HUES64 (cell line): ENCODE data around the gene PDE4B.

Experiments used
- H3K27ac ChIP-seq: 2 replicates; pipeline ENCODE4 v1.7.0; 2013; ENCODE audit warnings: low read depth, low read length, inconsistent platforms
- H3K27me3 ChIP-seq: 2 replicates; pipeline ENCODE4 v1.6.1; 2013; ENCODE audit warnings: mild to moderate bottlenecking, low read length; ENCODE audit not compliant: insufficient read depth
- H3K36me3 ChIP-seq: 2 replicates; pipeline ENCODE4 v1.6.1; 2013; ENCODE audit warnings: mild to moderate bottlenecking, low read length; ENCODE audit not compliant: insufficient read depth
- H3K4me1 ChIP-seq: 2 replicates; pipeline ENCODE4 v1.6.1; 2013; ENCODE audit warnings: mild to moderate bottlenecking, low read length, moderate library complexity; ENCODE audit not compliant: insufficient read depth
- H3K4me3 ChIP-seq: 2 replicates; pipeline ENCODE4 v1.5.1; 2013; ENCODE audit warnings: mild to moderate bottlenecking, low read length, moderate library complexity
- H3K9ac ChIP-seq: 2 replicates; pipeline ENCODE4 v1.6.1; 2013; ENCODE audit warnings: mild to moderate bottlenecking, low read depth, low read length
- H3K9me3 ChIP-seq: 2 replicates; pipeline ENCODE4 v1.6.1; 2013; ENCODE audit warnings: low read depth, low read length; ENCODE audit not compliant: insufficient read depth
- WGBS: fragments of 150-250, 120-280 bp; methylation state at CpG from one replicate; pipeline ENCODE4 v1.1.7; 2013; ENCODE audit warnings: missing lambda C conversion rate; 5-methylcytosine and 5-hydroxymethylcytosine counted together

PDE4B gene

DNA sequence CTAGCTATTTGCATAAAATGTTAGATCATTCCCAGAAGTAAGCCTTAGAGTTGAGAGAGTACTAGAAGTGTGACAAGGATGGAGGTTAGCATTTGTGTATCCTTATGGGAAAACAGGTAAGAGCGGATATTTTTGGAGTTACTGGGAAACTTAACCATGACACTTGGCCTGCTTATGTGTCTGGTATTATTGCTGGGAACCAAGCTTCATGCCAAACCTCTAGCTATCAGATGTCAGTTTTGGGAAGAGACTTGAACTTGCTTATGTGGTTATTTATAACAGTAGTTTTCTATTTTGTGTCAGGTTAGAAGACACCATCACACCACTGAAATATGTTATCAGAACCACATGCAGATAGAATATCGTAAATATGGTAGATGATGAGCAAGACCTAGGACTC is 511.0 kb downstream of the PDE4B start:
- WGBS, result 97% methylated on average over 1 of the region's 2 CpGs
- no peaks in the 10 kb centered on the region; the same call in 1 of the 2 replicates for H3K4me1 ChIP-seq
- no peak overlapping the region for H3K4me3 ChIP-seq
- no peak overlapping the region for H3K27ac ChIP-seq
- no peaks in the 10 kb centered on the region for H3K36me3 ChIP-seq
- no peaks in the 10 kb centered on the region for H3K9me3 ChIP-seq
- no peak overlapping the region for H3K9ac ChIP-seq
- H3K27me3 ChIP-seq, result no peaks in the 10 kb centered on the region

DNA sequence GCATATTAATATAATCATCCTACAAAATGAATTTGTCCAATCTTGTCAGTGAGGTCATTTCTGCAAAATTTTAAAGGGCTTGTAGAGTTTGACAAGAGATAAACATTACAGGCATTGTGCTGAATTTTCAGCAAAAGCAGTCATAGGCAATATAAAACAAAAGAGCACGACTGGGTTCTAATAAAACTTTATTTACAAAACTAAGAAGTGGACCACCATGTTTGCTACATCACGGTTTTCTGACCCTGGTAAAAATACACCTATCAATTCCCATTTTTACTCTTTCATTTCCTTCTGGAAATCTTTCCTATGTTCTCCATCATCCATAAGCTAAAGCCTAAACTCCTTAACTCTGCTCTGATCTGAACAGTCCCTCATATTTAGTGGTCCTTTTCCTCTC is 511.4 kb downstream of the PDE4B start:
- 92% methylated on average over 2 of the region's 2 CpGs for whole genome bisulfite sequencing
- no peaks in the 10 kb centered on the region for H3K36me3 ChIP-seq
- no peaks in the 10 kb centered on the region; the same call in 1 of the 2 replicates for H3K4me1 ChIP-seq

DNA sequence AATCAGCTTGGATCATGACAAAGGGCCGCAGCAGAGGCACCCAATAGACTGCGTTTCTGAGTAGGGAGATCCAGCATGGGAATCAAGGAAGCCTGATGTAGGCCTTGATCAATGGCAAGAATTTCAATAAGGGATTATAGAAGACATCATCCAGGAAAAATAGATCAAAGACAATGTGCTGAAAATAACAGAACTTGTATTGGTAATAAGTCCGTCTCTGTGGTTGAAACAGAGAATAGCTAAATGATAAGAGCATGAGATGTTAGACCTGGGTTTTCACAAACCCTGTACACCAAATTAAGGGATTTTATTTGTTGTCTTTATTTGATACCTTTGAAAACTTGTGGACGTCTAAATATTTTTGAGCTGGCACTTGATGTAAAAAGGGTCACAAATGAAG is 513.2 kb downstream of the PDE4B start:
- Histone ChIP-seq H3K4me3 (no peak overlapping the region), H3K9me3 (no peaks in the 10 kb centered on the region), H3K27ac (no peak overlapping the region), H3K36me3 (no peaks in the 10 kb centered on the region), H3K4me1 (no peaks in the 10 kb centered on the region; the same call in 1 of the 2 replicates), H3K27me3 (no peaks in the 10 kb centered on the region), H3K9ac (no peak overlapping the region)
- WGBS, result 90% methylated on average over 4 of the region's 4 CpGs

More for the DNA sequence above, 511.4 kb downstream of the PDE4B start:
- Histone ChIP-seq H3K9me3 (no peaks in the 10 kb centered on the region), H3K27ac (no peak overlapping the region), H3K9ac (no peak overlapping the region), H3K4me3 (no peak overlapping the region), H3K27me3 (no peaks in the 10 kb centered on the region)

DNA sequence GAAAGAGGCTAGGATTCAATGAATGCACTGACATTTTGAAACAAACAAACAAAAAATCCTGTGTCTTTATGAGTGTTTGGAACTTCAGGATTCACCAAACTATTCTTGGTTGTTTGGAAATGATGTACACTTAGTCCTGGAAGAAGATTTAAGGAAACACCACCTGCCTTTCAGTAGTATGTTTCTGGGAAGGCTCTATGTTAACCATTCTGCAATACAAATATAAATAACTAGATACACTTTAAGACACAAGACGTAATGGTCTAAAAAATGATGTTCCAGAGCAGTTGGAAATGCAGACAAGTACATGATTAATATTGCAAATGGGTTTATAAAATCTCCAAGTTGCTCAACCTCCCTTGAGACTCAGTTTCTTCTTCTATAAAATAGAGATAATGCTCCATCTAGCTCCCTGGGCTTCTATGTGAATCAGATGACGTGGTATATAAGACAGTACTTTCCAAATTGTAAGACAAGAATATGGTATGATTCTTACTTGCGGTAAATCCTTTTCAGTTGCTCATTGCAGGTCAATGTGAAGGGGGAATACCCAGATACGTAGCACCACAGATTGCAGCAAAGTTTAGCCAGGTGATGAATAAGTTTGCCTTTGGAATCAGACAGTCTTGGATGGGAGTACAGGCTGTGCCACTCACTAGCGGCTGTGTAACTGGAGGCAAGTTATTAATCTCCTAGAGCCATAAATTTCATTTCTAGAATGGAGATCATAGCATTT is 516.5 kb downstream of the PDE4B start:
- Histone ChIP-seq H3K4me1 (no peaks in the 10 kb centered on the region), H3K9me3 (no peaks in the 10 kb centered on the region), H3K9ac (no peak overlapping the region), H3K27ac (no peak overlapping the region), H3K4me3 (no peak overlapping the region), H3K36me3 (no peaks in the 10 kb centered on the region), H3K27me3 (no peaks in the 10 kb centered on the region)
- WGBS, result 92% methylated on average over 5 of the region's 5 CpGs

DNA sequence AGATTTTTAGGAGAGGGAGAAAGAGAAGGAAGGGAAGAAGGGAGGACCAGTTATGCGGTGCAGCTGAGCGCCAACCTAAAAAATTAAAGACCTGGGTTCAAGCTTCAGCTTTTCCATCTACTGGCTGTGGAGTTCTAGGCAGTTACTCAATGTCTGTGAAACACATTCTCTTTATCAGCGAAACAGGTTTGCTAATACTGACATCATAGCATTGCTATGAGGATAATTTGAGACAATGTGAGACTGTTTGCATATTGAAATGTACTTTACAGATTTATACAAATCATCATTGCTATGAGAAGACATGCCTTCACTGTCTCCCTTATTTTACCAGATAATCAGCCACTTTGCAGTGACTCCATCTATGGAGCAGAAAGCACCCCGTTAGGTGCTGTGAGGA is 518.4 kb downstream of the PDE4B start:
- Histone ChIP-seq H3K4me1 (no peaks in the 10 kb centered on the region), H3K9ac (no peak overlapping the region), H3K27me3 (no peaks in the 10 kb centered on the region), H3K36me3 (no peaks in the 10 kb centered on the region), H3K27ac (no peak overlapping the region), H3K4me3 (no peak overlapping the region), H3K9me3 (no peaks in the 10 kb centered on the region)
- WGBS, result 96% methylated on average over 2 of the region's 4 CpGs

DNA sequence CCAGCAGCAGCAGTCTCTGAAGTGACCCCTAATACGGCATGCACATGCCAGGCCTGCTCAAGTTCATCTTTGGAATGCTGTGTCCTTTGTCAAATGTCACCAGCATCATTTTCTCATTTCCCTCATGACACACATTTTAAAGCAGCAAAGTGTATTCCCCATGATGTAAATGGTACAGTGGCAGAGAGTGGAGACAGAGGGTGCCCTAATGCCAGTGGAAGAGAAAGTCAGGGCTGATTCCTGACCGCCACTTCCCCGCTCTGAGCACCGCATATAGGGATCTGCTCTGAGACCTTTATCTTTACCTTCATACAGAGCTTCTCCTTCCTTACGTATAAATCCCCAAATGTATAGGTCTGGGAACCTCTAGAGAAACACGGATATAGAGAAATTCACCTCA is 518.9 kb downstream of the PDE4B start:
- H3K36me3 ChIP-seq, result no peaks in the 10 kb centered on the region
- WGBS, result 97% methylated on average over 6 of the region's 6 CpGs
- H3K9me3 ChIP-seq, result no peaks in the 10 kb centered on the region
- no peak overlapping the region for H3K9ac ChIP-seq
- H3K4me3 ChIP-seq, result no peak overlapping the region
- no peak overlapping the region for H3K27ac ChIP-seq
- H3K27me3 ChIP-seq, result no peaks in the 10 kb centered on the region
- H3K4me1 ChIP-seq, result no peaks in the 10 kb centered on the region

DNA sequence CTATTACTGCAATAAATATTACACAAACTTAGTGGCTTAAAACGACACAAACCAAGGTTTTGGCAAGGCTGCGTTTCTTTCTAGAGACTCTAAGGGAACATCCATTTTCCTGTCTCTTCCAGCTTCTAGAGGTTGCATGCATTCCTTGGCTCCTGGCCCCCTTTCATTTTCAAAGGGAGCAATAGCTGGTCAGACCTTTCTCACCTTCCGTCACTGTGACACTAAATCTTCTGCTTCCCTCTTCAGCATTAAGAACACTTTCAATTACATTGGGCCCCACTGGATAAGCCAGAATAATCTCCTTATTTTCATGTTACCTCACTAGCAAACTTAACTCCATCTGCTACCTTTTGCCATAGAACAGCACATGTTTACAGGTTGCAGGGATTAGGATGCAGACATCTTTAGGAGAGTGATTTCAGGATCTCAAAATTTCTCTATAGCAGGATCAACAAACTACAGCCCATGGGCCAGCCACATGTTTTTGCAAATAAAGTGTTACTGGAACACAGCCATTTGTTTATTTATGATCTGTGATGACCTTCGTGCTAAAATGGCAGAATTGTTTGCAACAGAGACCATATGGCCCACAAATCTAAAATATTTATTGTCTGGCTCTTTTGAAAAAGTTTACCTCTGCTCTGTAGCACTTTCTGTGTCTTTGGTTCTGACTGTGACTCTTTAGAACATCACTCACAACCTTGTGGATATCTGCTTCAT is 519.7 kb downstream of the PDE4B start:
- WGBS, result 83% methylated on average over 4 of the region's 4 CpGs

DNA sequence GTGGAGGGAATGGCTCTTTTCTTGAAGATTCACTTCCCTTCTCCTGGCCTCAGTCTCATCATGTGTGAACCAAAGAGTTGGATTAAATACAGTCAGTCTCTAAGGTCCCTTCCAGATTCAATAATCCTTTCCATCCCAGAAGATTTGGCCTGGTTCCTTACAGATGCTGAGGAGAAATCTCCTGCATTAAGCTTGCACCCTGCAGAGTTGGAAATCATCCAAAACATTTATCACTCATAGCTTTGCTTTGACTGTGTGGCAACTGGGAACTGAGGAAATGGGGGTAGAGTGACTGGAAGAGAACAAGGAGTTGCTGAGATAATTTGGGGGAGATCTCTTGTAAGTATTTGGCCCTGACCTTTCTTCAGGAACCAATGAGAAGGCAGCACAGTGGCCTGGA is 520.7 kb downstream of the PDE4B start:
- H3K4me1 ChIP-seq, result no peaks in the 10 kb centered on the region
- H3K27ac ChIP-seq, result no peak overlapping the region

More for the DNA sequence above, 519.7 kb downstream of the PDE4B start:
- no peaks in the 10 kb centered on the region for H3K9me3 ChIP-seq
- no peak overlapping the region for H3K9ac ChIP-seq
- H3K27ac ChIP-seq, result no peak overlapping the region
- no peaks in the 10 kb centered on the region for H3K36me3 ChIP-seq
- no peaks in the 10 kb centered on the region for H3K27me3 ChIP-seq
- H3K4me1 ChIP-seq, result no peaks in the 10 kb centered on the region
- no peak overlapping the region for H3K4me3 ChIP-seq

DNA sequence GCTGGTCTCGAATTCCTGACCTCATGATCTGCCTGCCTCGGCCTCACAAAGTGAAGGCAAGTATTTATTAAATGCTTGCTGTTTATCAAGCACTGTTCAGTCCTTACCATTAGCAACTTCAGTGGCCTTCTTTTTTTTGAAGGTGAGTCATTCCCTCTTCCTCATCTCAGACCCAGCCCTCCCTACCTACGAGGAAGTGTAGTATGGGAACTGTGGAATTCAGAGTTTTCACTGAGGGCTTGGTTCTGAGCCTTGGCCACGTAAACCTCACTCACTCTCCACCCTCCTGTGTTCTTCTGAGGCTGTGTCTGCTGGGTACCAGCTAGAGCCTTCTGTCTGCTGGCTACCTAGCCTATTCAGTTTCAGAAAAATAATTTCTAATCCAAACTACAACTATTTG is 523.0 kb downstream of the PDE4B start:
- Histone ChIP-seq H3K9me3 (no peaks in the 10 kb centered on the region), H3K27ac (no peak overlapping the region), H3K4me1 (no peaks in the 10 kb centered on the region), H3K27me3 (no peaks in the 10 kb centered on the region), H3K9ac (no peak overlapping the region), H3K4me3 (no peak overlapping the region), H3K36me3 (no peaks in the 10 kb centered on the region)
- WGBS, result 88% methylated on average over 3 of the region's 4 CpGs

More for the DNA sequence above, 520.7 kb downstream of the PDE4B start:
- Histone ChIP-seq H3K4me3 (no peak overlapping the region), H3K9me3 (no peaks in the 10 kb centered on the region), H3K27me3 (no peaks in the 10 kb centered on the region), H3K9ac (no peak overlapping the region), H3K36me3 (no peaks in the 10 kb centered on the region)

DNA sequence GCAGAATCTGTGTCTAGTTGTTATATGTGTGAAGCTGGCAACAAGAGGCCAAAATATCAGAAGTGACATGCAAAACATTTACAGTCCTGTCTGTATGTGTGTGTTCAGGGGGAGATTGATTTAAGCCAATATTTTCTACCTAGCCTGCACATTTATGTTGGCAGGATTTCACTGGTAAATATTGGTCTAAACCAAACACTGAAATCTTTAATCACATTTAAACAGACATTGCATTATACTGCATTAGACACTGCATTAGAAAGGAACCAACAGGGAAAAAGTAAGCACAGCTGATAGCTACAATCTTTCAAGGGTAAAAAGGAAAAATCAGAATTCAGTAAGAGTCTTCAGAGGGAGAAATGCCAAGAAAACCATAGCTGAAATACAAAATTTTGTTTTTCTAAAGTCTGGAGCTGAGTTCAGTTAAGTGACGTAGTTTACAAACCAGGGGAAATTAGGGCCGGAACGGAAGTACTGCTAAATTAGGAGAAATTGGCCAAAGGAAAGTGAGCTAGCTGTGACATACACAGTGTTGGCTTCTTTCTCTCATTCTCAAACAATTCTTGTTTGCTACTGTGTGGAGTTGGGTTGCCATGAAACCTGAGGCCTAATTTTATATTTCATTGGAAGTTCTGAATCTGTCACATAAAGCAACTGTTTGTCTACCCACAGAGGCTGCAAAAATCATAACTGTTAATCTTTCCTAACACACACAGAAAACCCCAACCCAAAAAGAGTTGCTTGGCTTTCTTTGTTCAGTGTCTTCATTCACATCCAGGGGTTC is 524.0 kb downstream of the PDE4B start:
- 92% methylated on average over 3 of the region's 3 CpGs for WGBS
- no peaks in the 10 kb centered on the region for H3K4me1 ChIP-seq
- no peaks in the 10 kb centered on the region for H3K9me3 ChIP-seq
- H3K36me3 ChIP-seq, result no peaks in the 10 kb centered on the region
- H3K4me3 ChIP-seq, result no peak overlapping the region
- no peak overlapping the region for H3K27ac ChIP-seq
- no peak overlapping the region for H3K9ac ChIP-seq
- no peaks in the 10 kb centered on the region for H3K27me3 ChIP-seq

DNA sequence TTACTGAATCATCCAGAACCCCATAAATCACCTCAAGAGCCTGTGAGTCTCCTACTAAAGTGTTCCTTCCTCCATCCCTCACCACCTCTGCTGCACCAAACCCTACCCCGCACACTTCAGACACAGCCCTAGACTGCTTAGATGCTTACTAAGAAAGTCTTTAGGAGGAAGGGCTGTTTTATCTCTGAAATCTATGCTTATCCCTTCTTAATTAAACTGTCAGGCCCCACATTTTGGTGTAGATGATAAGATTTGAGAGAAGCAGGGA is 524.5 kb downstream of the PDE4B start:
- H3K4me1 ChIP-seq, result no peaks in the 10 kb centered on the region
- no peak overlapping the region for H3K9ac ChIP-seq
- H3K27ac ChIP-seq, result no peak overlapping the region
- no peaks in the 10 kb centered on the region for H3K36me3 ChIP-seq
- H3K27me3 ChIP-seq, result no peaks in the 10 kb centered on the region
- H3K9me3 ChIP-seq, result no peaks in the 10 kb centered on the region
- no peak overlapping the region for H3K4me3 ChIP-seq
- 100% methylated on average over 1 of the region's 1 CpG for WGBS
